Measurements from ENCODE around the gene MAOA. TPM values are rescaled to one million over a fixed set of nuclear protein-coding genes. Genes with fewer than 3 reads are reported as not detected.

The MAOA gene
- total and polyA plus RNA-seq, 9 of the 15 experiments (the other 6 are each of a cell fraction or from before 2014, with no cell fraction given) = 0.68 to 2.7 (median 1.9) TPM

DNA sequence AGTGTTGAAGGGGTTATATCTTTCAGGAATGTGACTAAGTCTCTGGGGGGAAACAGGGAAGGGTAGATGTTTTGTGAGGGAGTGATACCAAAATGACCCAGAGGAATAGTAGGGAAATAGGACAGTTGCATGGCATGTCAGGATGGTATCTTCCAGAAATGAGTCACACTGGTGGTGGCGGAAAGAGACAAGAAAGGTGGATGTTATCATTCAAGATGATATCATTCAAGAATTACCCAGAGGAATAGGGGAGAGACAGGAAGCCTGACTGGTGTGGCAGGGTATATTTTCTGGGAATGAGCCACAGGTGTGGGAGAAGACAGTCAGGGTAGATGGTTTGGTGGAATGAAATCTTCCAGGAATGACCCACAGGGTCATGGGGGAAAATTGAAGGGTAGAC, 61.1 kb downstream of the MAOA start:
- Histone ChIP-seq H3K4me1 (replicated peaks in 1 of 2; ENCODE audit: control insufficient read depth in 2 of 2, insufficient read depth in 2 of 2, low read length in 2 of 2) (no peaks in the 10 kb centered on the region), H3K79me2 (ENCODE audit: control insufficient read depth, insufficient read depth, low read length) (no peaks in the 10 kb centered on the region), H4K20me1 (replicated peaks; ENCODE audit: control insufficient read depth, insufficient read depth, low read length) (no peaks in the 10 kb centered on the region), H3K4me3 (no peak overlapping the region), H3K36me3 (ENCODE audit: control insufficient read depth, insufficient read depth, low read length) (no peaks in the 10 kb centered on the region), H3K4me2 (ENCODE audit: insufficient read depth, low read length) (no peak overlapping the region), H3K9me3 (replicated peaks; ENCODE audit: control insufficient read depth, insufficient read depth, low read depth, low read length) (no peaks in the 10 kb centered on the region), H3K27me3 (ENCODE audit: control insufficient read depth in 2 of 2, insufficient read depth in 2 of 2, low read length in 2 of 2) (no peaks in the 10 kb centered on the region), H3K27ac (ENCODE audit: extremely low read depth, low read depth, low read length) (no peak overlapping the region), H3K9me1 (ENCODE audit: control insufficient read depth, insufficient read depth, low read length) (no peaks in the 10 kb centered on the region), H3K9ac (ENCODE audit: insufficient read depth in 1 of 2, low read depth in 2 of 2, low read length in 2 of 2) (no peak overlapping the region), H2AFZ (ENCODE audit: low read depth, low read length) (no peak overlapping the region)
- WGBS (ENCODE audit: insufficient coverage, low coverage, missing lambda C conversion rate) = 10% methylated on average over 1 of the region's 1 CpG
- POLR2A ChIA-PET = no interaction called here
- in situ Hi-C loops (cut with MboI) (no loop called here), intact Hi-C loops (cut with micrococcal nuclease) (no loop called here)
- BruUV-seq (replicated peaks) = no TSS peak
- no peak for DNase-seq (ENCODE audit: extremely low read depth in 1 of 4, low spot score in 3 of 4)
- FAIRE-seq = no peak
- ATAC-seq = no peak
- CTCF ChIA-PET (ENCODE audit: low intra/inter-chr PET ratio) = no interaction called here
- no peak for TF ChIP-seq TAF7 (tag; IDR thresholded peaks at IDR 0.05)
- no peak for TF ChIP-seq SREBF1 (IDR thresholded peaks at IDR 0.05; ENCODE audit: borderline replicate concordance, low read depth, low read length)
- TF ChIP-seq, protein P1, sequence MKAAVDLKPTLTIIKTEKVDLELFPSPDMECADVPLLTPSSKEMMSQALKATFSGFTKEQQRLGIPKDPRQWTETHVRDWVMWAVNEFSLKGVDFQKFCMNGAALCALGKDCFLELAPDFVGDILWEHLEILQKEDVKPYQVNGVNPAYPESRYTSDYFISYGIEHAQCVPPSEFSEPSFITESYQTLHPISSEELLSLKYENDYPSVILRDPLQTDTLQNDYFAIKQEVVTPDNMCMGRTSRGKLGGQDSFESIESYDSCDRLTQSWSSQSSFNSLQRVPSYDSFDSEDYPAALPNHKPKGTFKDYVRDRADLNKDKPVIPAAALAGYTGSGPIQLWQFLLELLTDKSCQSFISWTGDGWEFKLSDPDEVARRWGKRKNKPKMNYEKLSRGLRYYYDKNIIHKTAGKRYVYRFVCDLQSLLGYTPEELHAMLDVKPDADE (conservative IDR thresholded peaks at IDR 0.05; ENCODE audit: control insufficient read depth, low read depth, low read length) = no peak
- no peak for TF ChIP-seq MGA (IDR thresholded peaks at IDR 0.05)
- TF ChIP-seq, protein P2, sequence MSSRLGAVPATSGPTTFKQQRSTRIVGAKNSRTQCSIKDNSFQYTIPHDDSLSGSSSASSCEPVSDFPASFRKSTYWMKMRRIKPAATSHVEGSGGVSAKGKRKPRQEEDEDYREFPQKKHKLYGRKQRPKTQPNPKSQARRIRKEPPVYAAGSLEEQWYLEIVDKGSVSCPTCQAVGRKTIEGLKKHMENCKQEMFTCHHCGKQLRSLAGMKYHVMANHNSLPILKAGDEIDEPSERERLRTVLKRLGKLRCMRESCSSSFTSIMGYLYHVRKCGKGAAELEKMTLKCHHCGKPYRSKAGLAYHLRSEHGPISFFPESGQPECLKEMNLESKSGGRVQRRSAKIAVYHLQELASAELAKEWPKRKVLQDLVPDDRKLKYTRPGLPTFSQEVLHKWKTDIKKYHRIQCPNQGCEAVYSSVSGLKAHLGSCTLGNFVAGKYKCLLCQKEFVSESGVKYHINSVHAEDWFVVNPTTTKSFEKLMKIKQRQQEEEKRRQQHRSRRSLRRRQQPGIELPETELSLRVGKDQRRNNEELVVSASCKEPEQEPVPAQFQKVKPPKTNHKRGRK (tag; IDR thresholded peaks at IDR 0.05) = no peak
- TF ChIP-seq, protein P3, sequence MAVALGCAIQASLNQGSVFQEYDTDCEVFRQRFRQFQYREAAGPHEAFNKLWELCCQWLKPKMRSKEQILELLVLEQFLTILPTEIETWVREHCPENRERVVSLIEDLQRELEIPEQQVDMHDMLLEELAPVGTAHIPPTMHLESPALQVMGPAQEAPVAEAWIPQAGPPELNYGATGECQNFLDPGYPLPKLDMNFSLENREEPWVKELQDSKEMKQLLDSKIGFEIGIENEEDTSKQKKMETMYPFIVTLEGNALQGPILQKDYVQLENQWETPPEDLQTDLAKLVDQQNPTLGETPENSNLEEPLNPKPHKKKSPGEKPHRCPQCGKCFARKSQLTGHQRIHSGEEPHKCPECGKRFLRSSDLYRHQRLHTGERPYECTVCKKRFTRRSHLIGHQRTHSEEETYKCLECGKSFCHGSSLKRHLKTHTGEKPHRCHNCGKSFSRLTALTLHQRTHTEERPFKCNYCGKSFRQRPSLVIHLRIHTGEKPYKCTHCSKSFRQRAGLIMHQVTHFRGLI (CRISPR knock-in tag; IDR thresholded peaks at IDR 0.05) = no peak
